BE2C (cell line): Measurements from ENCODE around the gene MRGPRE.

ENCODE experiments used
- DNase-seq: peaks from one replicate; pipeline ENCODE4 v3.0.0-alpha.2; 2020
- H3K27me3 ChIP-seq: fragments of 250-450 bp; sonication (Bioruptor Pico); 2 replicates; pipeline ENCODE4 v1.5.1; 2020; ENCODE audit warnings: mild to moderate bottlenecking
- H3K36me3 ChIP-seq: fragments of 250-450 bp; sonication (Bioruptor Pico); 2 replicates; pipeline ENCODE4 v1.5.1; 2020; ENCODE audit warnings: mild to moderate bottlenecking
- H3K4me1 ChIP-seq: fragments of 250-450 bp; sonication (Bioruptor Pico); 2 replicates; pipeline ENCODE4 v1.5.1; 2020
- H3K4me3 ChIP-seq: 2 replicates; pipeline ENCODE4 v1.5.1; 2011; ENCODE audit warnings: low read depth, low read length
- H3K9me3 ChIP-seq: fragments of 250-450 bp; sonication (Bioruptor Pico); 2 replicates; pipeline ENCODE4 v1.5.1; 2020
- CTCF ChIP-seq: IDR thresholded peaks from 2 replicates; pipeline ENCODE4 v1.5.1; 2012; ENCODE audit warnings: mild to moderate bottlenecking, low read depth, low read length

Gene MRGPRE

GRCh38 chr11:3225159-3225758 is 7.0 kb downstream of the MRGPRE start:
- Histone ChIP-seq H3K9me3 (no peaks in the 10 kb centered on the region), H3K4me1 (no peaks in the 10 kb centered on the region), H3K27me3 (no peaks in the 10 kb centered on the region), H3K4me3 (no peak overlapping the region), H3K36me3 (no peaks in the 10 kb centered on the region)
- no peak for TF ChIP-seq CTCF
- no peak for DNase-seq

DNA sequence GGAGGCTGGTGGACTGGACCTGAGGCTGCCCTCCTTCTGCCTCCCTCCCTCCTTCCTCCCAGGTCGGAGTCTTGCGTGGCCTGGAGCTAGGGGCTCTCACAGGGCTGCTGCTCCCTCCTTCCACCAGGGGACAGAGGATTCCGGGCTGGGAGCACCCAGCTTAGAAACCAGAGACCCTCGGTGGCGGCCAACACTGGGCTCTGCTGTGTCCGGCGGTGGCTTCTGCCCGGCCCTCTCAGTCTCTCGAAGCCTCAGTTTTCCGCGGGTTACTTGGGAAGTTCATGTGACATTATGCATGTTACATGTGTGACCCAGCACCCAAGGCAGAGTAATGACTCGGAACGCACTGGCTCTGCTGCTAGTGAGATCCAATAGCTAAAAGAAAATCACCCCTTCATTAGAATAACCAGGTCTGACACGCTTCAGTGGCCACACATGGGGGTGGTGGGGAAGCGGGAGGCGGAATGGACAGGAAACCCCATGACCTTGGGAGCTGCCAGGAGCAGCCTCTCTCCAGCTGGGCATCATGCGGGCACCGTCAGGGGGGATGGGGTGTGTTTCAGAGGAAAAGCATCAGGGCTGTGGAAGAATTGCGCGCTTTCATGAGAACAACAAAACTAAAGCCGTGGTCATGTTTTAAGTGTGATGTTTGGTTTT is 7.7 kb downstream of the MRGPRE start:
- 0 out of 2 replicates have a peak, but pooled peaks have one; percentile 9 for TF ChIP-seq CTCF
- Histone ChIP-seq H3K27me3 (no peaks in the 10 kb centered on the region), H3K36me3 (no peaks in the 10 kb centered on the region), H3K4me3 (no peak overlapping the region), H3K4me1 (no peaks in the 10 kb centered on the region), H3K9me3 (no peaks in the 10 kb centered on the region)
- DNase-seq = peak; percentile 11

- no peaks in the 10 kb centered on the region for H3K4me1 ChIP-seq
- DNase-seq = peak; percentile 2
- no peaks in the 10 kb centered on the region for H3K36me3 ChIP-seq
- TF ChIP-seq CTCF = no peak
- no peaks in the 10 kb centered on the region for H3K27me3 ChIP-seq
- no peaks in the 10 kb centered on the region for H3K9me3 ChIP-seq
- no peak overlapping the region for H3K4me3 ChIP-seq
Measured at GRCh38 chr11:3223932-3224381, 8.3 kb downstream of the MRGPRE start.

DNA sequence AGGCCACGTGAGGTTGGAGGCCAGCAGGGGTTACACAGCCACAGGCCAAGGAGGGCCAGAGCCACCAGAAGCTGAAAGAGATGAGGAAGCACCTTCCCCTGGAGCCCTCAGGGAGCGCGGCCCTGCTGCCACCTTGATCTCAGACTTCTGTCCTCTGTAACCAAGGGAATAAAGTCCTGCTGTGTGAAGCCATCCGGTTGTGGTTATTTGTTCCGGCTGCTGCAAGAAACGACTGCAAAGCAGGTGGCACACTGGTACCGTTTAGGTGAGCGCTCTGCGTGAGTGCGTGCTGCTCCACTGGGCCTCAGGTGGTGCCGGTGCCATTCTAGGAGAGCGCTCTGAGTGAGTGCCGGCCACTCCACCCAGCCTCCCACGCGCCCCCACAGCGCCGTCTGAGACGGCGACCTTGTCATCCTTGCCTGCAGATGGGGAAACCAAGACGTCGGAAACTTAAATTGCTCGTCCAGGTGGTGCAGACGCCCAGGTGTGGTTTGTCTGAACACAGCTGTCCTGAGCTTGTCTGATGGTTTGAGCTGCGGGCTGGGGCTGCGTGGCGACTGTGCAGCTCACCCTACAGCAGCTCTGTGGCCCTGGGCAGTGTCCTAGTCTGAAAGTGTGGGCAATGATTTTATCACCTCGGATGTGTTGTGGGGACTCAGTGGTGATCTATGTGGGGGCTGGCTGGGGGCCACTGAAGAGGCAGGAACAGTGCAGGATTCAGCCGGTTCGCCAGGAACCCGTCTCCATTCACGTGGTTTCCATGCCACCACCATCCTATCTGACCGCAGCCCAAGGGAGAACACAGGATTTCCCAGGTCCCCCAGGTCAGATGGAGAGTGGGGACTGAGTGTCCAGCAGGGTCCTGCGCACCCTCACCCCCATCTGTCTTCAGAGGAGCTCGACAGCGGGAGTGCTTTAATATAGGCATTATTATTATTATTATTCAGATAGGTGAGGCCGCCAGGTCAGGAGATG is 9.0 kb downstream of the MRGPRE start:
- H3K36me3 ChIP-seq = no peaks in the 10 kb centered on the region
- H3K27me3 ChIP-seq = no peaks in the 10 kb centered on the region
- H3K9me3 ChIP-seq = no peaks in the 10 kb centered on the region
- DNase-seq = no peak
- H3K4me3 ChIP-seq = no peak overlapping the region
- no peak for TF ChIP-seq CTCF
- no peaks in the 10 kb centered on the region for H3K4me1 ChIP-seq

DNA sequence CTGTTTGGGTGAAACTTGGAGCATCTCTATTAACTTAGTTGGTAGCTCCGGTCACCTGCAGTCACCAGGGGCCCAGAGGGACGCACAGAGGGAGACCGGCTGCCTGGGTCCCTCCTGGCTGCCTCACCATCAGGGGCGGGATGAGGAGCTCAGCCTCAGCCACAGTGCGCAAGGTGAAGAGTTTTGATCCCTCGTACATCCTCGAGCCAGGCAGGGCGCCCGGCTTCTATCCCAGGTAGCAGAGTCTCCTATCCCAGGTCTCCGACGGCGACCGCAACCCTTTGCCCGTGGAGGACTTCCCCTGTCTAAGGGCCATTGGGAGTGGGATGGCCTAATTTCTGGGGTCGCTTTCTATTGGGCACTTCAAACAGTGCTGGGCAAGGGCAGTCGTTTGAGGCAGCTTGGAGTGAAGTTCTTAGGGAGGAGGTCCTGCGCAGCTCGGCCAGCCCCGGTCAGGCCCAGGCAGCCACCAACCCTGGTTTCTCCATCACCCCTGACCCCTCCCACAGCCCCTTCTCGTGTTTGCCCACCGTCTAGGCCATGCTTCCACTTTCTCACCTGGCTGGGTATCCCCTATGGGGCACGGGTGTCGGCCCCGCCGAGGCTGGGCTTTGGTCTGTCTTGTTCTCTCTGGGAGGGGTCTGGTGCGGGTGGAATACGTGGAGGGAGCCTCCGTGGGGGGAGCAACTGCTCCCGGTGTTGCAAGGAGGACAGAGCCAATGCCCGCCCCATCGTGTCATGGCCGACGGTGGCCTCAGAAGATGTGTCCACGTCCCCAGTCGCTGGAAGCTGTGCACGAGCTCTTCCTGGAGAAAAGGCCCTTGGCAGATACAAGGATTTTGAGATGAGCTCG is 10.0 kb downstream of the MRGPRE start:
- TF ChIP-seq CTCF = no peak
- Histone ChIP-seq H3K4me1 (no peaks in the 10 kb centered on the region), H3K27me3 (no peaks in the 10 kb centered on the region), H3K9me3 (no peaks in the 10 kb centered on the region), H3K36me3 (no peaks in the 10 kb centered on the region), H3K4me3 (no peak overlapping the region)
- no peak for DNase-seq
